SH-SY5Y (cell line): ENCODE results near the gene SPOCK3.

Experiments
- GATA2 ChIP-seq: IDR thresholded peaks from 2 replicates; pipeline ENCODE4 v1.6.1; 2011; ENCODE audit warnings: mild to moderate bottlenecking, low read depth, low read length
- GATA3 ChIP-seq: IDR thresholded peaks from 2 replicates; pipeline ENCODE4 v1.6.1; 2011; ENCODE audit warnings: low read depth, mild to moderate bottlenecking, low read length, moderate library complexity

- TF ChIP-seq GATA2 (no peak), GATA3 (no peak)
Observed at GRCh38 chr4:166842795-166843261, 391.5 kb downstream of the SPOCK3 start.
